Measurements from ENCODE around the gene ARMC9. TPM values are rescaled to one million over a fixed set of nuclear protein-coding genes. Genes with fewer than 3 reads are reported as not detected.

Gene ARMC9
- total RNA-seq, 1 donor from 2014 or later = 9.0 TPM

DNA sequence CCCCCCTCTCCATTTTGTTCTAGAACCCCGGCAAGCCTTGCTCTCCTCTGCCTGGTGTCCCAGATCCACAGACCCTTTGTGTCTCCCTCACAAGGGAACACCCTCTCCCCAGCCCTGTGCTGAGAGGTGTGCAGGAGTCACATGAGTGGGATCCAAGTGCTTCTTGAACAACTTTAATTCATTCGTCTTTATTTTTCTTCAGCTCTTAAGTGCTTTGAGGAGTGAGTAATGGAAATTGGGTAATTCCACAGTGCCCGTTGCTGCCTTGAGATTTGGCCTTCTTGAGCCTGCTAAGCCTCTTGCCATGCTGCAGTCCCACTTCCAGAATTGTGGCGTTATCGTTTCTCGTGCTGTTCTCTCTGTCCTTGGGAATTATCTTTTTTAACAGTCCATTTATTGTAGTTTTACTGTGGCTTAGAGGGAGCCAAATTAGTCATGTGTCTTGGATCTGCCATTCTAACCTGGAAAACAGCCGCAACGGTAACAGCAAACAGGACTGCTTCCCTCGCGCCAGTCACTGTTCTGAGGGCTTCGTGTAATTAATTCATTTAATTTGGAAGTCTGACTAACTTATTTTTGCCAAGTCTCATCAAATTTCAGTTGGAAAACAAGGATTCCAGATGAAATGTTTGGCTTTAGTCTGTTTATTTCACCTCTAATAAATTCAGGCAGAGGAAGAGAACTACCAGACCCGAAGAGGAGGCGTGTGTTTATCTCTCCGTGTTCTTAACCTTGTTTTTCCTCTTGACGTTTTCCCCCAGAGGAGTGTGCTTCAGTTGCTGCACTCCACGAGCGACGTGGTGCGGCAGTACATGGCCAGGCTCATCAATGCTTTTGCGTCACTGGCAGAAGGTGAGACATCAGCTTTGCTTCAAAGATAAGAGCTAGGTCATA is 72.0 kb downstream of the ARMC9 start:
- intact Hi-C loops (cut with micrococcal nuclease) = no loop called here
- DNase-seq = no peak
- TF ChIP-seq, protein P1, sequence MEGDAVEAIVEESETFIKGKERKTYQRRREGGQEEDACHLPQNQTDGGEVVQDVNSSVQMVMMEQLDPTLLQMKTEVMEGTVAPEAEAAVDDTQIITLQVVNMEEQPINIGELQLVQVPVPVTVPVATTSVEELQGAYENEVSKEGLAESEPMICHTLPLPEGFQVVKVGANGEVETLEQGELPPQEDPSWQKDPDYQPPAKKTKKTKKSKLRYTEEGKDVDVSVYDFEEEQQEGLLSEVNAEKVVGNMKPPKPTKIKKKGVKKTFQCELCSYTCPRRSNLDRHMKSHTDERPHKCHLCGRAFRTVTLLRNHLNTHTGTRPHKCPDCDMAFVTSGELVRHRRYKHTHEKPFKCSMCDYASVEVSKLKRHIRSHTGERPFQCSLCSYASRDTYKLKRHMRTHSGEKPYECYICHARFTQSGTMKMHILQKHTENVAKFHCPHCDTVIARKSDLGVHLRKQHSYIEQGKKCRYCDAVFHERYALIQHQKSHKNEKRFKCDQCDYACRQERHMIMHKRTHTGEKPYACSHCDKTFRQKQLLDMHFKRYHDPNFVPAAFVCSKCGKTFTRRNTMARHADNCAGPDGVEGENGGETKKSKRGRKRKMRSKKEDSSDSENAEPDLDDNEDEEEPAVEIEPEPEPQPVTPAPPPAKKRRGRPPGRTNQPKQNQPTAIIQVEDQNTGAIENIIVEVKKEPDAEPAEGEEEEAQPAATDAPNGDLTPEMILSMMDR (IDR thresholded peaks at IDR 0.05) = no peak
- no peak overlapping the region for H3K27ac Mint-ChIP-seq
- H3K4me1 Mint-ChIP-seq = peaks cover 5% of the 10 kb centered on the region
- no peaks in the 10 kb centered on the region for H3K36me3 Mint-ChIP-seq (ENCODE audit: low read depth)
- H3K27me3 Mint-ChIP-seq = no peaks in the 10 kb centered on the region
- ChIA-PET POLR2A (no interaction called here), CTCF (no interaction called here)
- H3K4me3 Mint-ChIP-seq = no peak overlapping the region
- no peak for ATAC-seq (ENCODE audit: low read depth)
- H3K9me3 Mint-ChIP-seq = no peaks in the 10 kb centered on the region

DNA sequence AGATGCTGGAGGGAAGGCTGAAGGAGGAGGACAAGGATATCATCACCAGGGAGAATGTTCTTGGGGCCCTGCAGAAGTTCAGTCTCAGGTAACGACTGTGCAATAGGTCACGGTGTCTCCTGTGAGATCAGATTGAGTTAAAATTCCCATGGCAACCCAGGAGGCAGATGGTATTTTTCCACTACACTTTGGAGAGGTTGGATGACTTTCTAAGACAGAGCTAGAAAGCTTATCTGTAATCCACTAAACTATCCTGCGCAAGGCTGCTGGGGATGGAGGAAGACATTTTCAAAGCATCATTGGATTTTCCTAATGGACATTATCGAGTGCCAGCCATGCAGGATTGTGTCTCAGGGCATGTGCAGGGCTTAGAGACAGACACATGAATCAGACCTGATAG is 74.6 kb downstream of the ARMC9 start:
- POLR2A ChIA-PET = no interaction called here
- H3K4me1 Mint-ChIP-seq = peaks cover 5% of the 10 kb centered on the region
- H3K9me3 Mint-ChIP-seq = no peaks in the 10 kb centered on the region
- intact Hi-C loops (cut with micrococcal nuclease) = no loop called here
- H3K27me3 Mint-ChIP-seq = no peaks in the 10 kb centered on the region
- DNase-seq (no peak), ATAC-seq (ENCODE audit: low read depth) (no peak)
- TF ChIP-seq, protein P1 (IDR thresholded peaks at IDR 0.05) = no peak
- no peak overlapping the region for H3K4me3 Mint-ChIP-seq
- CTCF ChIA-PET = interaction anchor here (0.5 kb wide), 1 partner anchor 71 kb away, joined by 3 read pairs; no protein-coding TSS in a partner anchor
- H3K27ac Mint-ChIP-seq = no peak overlapping the region
- no peaks in the 10 kb centered on the region for H3K36me3 Mint-ChIP-seq (ENCODE audit: low read depth)

DNA sequence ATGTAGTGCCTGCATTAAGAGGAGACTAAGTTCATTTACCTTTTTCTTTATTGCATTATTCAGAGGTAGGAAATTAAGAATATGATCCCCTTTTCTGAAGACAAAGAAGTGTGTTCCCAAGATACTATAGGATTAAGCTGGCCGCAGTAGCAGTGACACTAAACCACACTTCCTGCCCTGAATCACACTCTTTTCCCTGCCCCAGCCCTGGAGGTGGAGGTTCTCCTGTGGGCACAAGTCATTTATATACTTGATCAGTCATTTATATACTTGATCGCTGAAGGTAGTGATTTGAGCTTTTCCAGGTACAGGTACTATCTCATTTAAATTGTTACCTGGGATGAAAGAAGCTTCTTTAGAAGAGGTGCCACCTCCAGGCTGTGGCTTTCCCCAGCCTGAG is 78.6 kb downstream of the ARMC9 start:
- Mint-ChIP-seq H3K36me3 (ENCODE audit: low read depth) (no peaks in the 10 kb centered on the region), H3K27me3 (no peaks in the 10 kb centered on the region), H3K4me3 (no peak overlapping the region), H3K4me1 (peaks cover 14% of the 10 kb centered on the region), H3K27ac (no peak overlapping the region), H3K9me3 (no peaks in the 10 kb centered on the region)
- ChIA-PET POLR2A (no interaction called here), CTCF (no interaction called here)
- DNase-seq (no peak), ATAC-seq (ENCODE audit: low read depth) (no peak)
- intact Hi-C loops (cut with micrococcal nuclease) = no loop called here
- TF ChIP-seq, protein P1 (IDR thresholded peaks at IDR 0.05) = no peak

GRCh38 chr2:231277962-231278361 is 79.5 kb downstream of the ARMC9 start:
- TF ChIP-seq, protein P1 (IDR thresholded peaks at IDR 0.05) = no peak
- ChIA-PET CTCF (no interaction called here), POLR2A (no interaction called here)
- Mint-ChIP-seq H3K4me1 (peaks cover 14% of the 10 kb centered on the region), H3K27me3 (no peaks in the 10 kb centered on the region), H3K4me3 (no peak overlapping the region), H3K9me3 (no peaks in the 10 kb centered on the region), H3K27ac (no peak overlapping the region), H3K36me3 (ENCODE audit: low read depth) (no peaks in the 10 kb centered on the region)
- DNase-seq (no peak), ATAC-seq (ENCODE audit: low read depth) (no peak)
- intact Hi-C loops (cut with micrococcal nuclease) = no loop called here

- Mint-ChIP-seq H3K9me3 (no peaks in the 10 kb centered on the region), H3K36me3 (ENCODE audit: low read depth) (no peaks in the 10 kb centered on the region), H3K4me1 (peaks cover 14% of the 10 kb centered on the region), H3K27ac (no peak overlapping the region), H3K27me3 (no peaks in the 10 kb centered on the region), H3K4me3 (no peak overlapping the region)
- POLR2A ChIA-PET = no interaction called here
- TF ChIP-seq, protein P1 (IDR thresholded peaks at IDR 0.05) = no peak
- no peak for DNase-seq
- no peak for ATAC-seq (ENCODE audit: low read depth)
- intact Hi-C loops (cut with micrococcal nuclease) = no loop called here
- CTCF ChIA-PET = no interaction called here
Measured at GRCh38 chr2:231278868-231279267, 80.4 kb downstream of the ARMC9 start.
